CD4-positive, alpha-beta T cell treated with Interleukin-4 for 4 hours (primary cell): Measurements from ENCODE around the gene LST1.

Source experiments
- DNase-seq: peaks from one replicate; pipeline ENCODE4 v3.0.0-alpha.2; 2020

LST1 gene

GRCh38 chr6:31621320-31621939 lies 35.4 kb downstream of the LST1 start:
- DNase-seq: no peak

- DNase-seq: no peak
These were observed 35.9 kb downstream of the LST1 start for GRCh38 chr6:31621991-31622390.

GRCh38 chr6:31622684-31623091 lies 36.6 kb downstream of the LST1 start:
- no peak for DNase-seq

- no peak for DNase-seq
These were observed 38.0 kb downstream of the LST1 start for GRCh38 chr6:31624070-31624469.

- DNase-seq: no peak
These were observed 40.9 kb downstream of the LST1 start for GRCh38 chr6:31626952-31627351.

GRCh38 chr6:31627690-31628287 lies 41.7 kb downstream of the LST1 start:
- DNase-seq: no peak

- DNase-seq: no peak
These were observed 42.9 kb downstream of the LST1 start for GRCh38 chr6:31629014-31629413.

GRCh38 chr6:31630177-31630934 lies 44.3 kb downstream of the LST1 start:
- no peak for DNase-seq

GRCh38 chr6:31631209-31631608 lies 45.1 kb downstream of the LST1 start:
- DNase-seq: no peak

- DNase-seq: no peak
These were observed 45.7 kb downstream of the LST1 start for GRCh38 chr6:31631681-31632278.

- no peak for DNase-seq
These were observed 46.3 kb downstream of the LST1 start for GRCh38 chr6:31632279-31632946.

- no peak for DNase-seq
These were observed 47.4 kb downstream of the LST1 start for GRCh38 chr6:31633447-31633846.

GRCh38 chr6:31634131-31634530 lies 48.1 kb downstream of the LST1 start:
- no peak for DNase-seq

- DNase-seq: no peak
These were observed 49.0 kb downstream of the LST1 start for GRCh38 chr6:31634969-31635575.

GRCh38 chr6:31636698-31637596 lies 50.9 kb downstream of the LST1 start:
- DNase-seq: no peak
